Inferior parietal cortex (tissue), 1 donor: Measurements from ENCODE around the gene CRISPLD2.

Experiments
- DNase-seq: peaks from one replicate; pipeline ENCODE4 v3.0.0-alpha.2; 2016; ENCODE audit errors: extremely low spot score

Gene CRISPLD2

DNA sequence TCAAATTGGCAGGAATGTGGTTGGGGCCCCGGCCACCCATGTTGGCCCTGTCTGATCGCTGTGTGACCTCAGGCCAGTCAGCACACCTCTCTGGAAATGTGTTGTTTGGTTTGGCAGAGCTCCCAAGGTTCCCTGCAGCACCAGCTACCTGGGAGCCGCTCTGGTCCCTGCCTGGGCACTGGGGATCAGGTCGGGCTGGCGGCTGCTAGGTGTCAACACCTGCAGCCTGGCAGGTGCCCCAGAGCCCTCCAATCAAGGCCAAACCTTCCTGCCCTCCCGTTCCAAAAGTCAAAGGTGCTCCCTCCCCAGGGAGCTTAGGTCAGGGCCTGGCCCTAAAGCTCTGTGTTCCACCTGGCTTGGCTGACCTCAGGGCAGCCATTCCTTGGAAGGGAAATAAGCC lies 135.6 kb downstream of the CRISPLD2 start:
- no peak for DNase-seq

DNA sequence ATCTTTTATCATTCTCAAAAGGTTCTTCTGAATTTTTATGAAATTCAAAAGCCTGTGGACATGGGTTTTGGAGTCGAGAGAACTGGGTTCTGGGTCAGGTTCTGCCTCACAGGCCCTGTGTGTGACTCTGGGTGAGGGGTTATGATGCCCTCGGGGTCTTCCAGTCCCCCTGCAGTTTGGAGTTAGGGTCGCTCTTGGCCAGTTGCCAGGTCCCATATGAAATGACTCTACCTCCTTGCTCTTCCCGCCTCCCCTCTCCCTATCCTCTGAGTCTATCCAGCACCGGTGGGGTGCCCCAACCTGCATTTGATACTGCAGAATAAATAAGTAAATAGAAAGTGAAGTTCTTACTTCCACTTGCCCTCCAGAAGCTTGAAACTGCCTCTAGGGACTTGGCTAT lies 137.4 kb downstream of the CRISPLD2 start:
- DNase-seq, result no peak

DNA sequence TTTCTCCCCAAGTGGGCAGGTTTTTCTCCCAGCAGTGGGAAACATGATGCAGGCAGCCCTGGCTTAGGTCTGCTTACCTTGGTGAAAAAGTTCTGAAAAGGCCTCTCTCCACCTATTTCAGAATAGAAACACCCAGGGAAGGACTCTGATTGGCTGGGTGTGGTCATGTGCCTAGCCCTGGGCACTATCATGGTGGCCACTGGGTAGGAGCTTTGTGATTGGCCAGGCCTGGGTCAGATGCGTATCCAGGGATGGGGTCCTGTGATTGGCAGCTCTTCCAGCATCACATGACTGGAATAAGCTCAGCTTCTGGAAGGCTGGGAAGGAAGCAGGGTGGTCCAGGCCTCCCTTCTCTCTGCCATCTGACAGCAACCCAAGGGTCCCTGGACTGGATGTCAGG lies 138.0 kb downstream of the CRISPLD2 start:
- no peak for DNase-seq
